Adrenal gland (tissue), 5 donors: Measurements from ENCODE around the gene LMCD1.

Experiments used
- POLR2A ChIP-seq, 2 donors: fragments of 450-650 bp; IDR thresholded peaks; one replicate each; pipeline ENCODE4 v1.6.1; 2017; ENCODE audit warnings: antibody characterized with exemption in 2 of 2, mild to moderate bottlenecking in 2 of 2, moderate library complexity in 1 of 2
- TF ChIP-seq, protein P1 (sequence below), 6 experiments: fragments of 450-650 bp in 4 of 6; fragments of 200-600 bp in 2 of 6; sonication (generic) in 1 of 6; IDR thresholded peaks; 1 replicate in 5 of 6; 2 replicates in 1 of 6; pipeline versions ENCODE4 v1.5.1 to v1.8.0; 2016 to 2021; ENCODE audit warnings: antibody characterized with exemption in 6 of 6, mild to moderate bottlenecking in 2 of 6, moderate library complexity in 1 of 6
- donor health status: DM: no; HTN: no; CAD: no.

- TF ChIP-seq POLR2A (IDR thresholded peaks at IDR 0.05) = no peak
- TF ChIP-seq, protein P1, sequence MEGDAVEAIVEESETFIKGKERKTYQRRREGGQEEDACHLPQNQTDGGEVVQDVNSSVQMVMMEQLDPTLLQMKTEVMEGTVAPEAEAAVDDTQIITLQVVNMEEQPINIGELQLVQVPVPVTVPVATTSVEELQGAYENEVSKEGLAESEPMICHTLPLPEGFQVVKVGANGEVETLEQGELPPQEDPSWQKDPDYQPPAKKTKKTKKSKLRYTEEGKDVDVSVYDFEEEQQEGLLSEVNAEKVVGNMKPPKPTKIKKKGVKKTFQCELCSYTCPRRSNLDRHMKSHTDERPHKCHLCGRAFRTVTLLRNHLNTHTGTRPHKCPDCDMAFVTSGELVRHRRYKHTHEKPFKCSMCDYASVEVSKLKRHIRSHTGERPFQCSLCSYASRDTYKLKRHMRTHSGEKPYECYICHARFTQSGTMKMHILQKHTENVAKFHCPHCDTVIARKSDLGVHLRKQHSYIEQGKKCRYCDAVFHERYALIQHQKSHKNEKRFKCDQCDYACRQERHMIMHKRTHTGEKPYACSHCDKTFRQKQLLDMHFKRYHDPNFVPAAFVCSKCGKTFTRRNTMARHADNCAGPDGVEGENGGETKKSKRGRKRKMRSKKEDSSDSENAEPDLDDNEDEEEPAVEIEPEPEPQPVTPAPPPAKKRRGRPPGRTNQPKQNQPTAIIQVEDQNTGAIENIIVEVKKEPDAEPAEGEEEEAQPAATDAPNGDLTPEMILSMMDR (IDR thresholded peaks at IDR 0.05) = no peak
Measured at GRCh38 chr3:8584661-8585060, 83.0 kb downstream of the LMCD1 start.
